Measurements from ENCODE around the gene SH3BP4.

SH3BP4 gene
- 0.41 to 2.6 reads per million in 2 donors for total RNA-seq

GRCh38 chr2:234951664-234952269, at the start of gene SH3BP4:
SH3BP4 (plus strand) TSS chr2:234952017; CDS start chr2:235035003, 82,986 bp downstream.
- no peak for DNase-seq

- no peak for DNase-seq
Measured at GRCh38 chr2:234904785-234905184, 47.0 kb upstream of the SH3BP4 start.

GRCh38 chr2:234905547-234906265, 46.1 kb upstream of the SH3BP4 start:
- DNase-seq = no peak

- DNase-seq = no peak
Measured at GRCh38 chr2:234910186-234910679, 41.6 kb upstream of the SH3BP4 start.

GRCh38 chr2:234911271-234911670, 40.5 kb upstream of the SH3BP4 start:
- no peak for DNase-seq

GRCh38 chr2:234912437-234912836, 39.4 kb upstream of the SH3BP4 start:
- no peak for DNase-seq

- DNase-seq = no peak
Measured at GRCh38 chr2:234913208-234913626, 38.6 kb upstream of the SH3BP4 start.

GRCh38 chr2:234914371-234915154, 37.3 kb upstream of the SH3BP4 start:
- DNase-seq = no peak

GRCh38 chr2:234916674-234917073, 35.1 kb upstream of the SH3BP4 start:
- no peak for DNase-seq

GRCh38 chr2:234917211-234917975, 34.4 kb upstream of the SH3BP4 start:
- no peak for DNase-seq

GRCh38 chr2:234919711-234920110, 32.1 kb upstream of the SH3BP4 start:
- no peak for DNase-seq

GRCh38 chr2:234920836-234921235, 31.0 kb upstream of the SH3BP4 start:
- DNase-seq = no peak

- no peak for DNase-seq
Measured at GRCh38 chr2:234929002-234929401, 22.8 kb upstream of the SH3BP4 start.

- DNase-seq = no peak
Measured at GRCh38 chr2:234930397-234930796, 21.4 kb upstream of the SH3BP4 start.

GRCh38 chr2:234931371-234931770, 20.4 kb upstream of the SH3BP4 start:
- DNase-seq = no peak

GRCh38 chr2:234932591-234933168, 19.1 kb upstream of the SH3BP4 start:
- no peak for DNase-seq

GRCh38 chr2:234935311-234935710, 16.5 kb upstream of the SH3BP4 start:
- DNase-seq = no peak

GRCh38 chr2:234939576-234939975, 12.2 kb upstream of the SH3BP4 start:
- DNase-seq = no peak

GRCh38 chr2:234939996-234940395, 11.8 kb upstream of the SH3BP4 start:
- DNase-seq = no peak

- DNase-seq = no peak
Measured at GRCh38 chr2:234940527-234940926, 11.3 kb upstream of the SH3BP4 start.

GRCh38 chr2:234945339-234945873, 6.4 kb upstream of the SH3BP4 start:
- no peak for DNase-seq

GRCh38 chr2:234947556-234947955, 4.3 kb upstream of the SH3BP4 start:
- no peak for DNase-seq

All from activated gamma-delta T cell (primary cell).